ENCODE results near the gene CXorf58. TPM values are rescaled to one million over a fixed set of nuclear protein-coding genes. Genes with fewer than 3 reads are reported as not detected.
"Not testable (repeated sequence)": the region's sequence is repeated elsewhere in the genome, so short reads cannot be mapped to it uniquely, and the experiment has no call there.

Gene CXorf58
- total and polyA plus RNA-seq, 2 donors (not counting 1 experiment from before 2014, with no cell fraction given) = not detected

GRCh38 chrX:23964191-23964590 lies 56.4 kb downstream of the CXorf58 start:
- H3K4me3 ChIP-seq (replicated peaks in 1 of 4; ENCODE audit: control extremely low read depth in 1 of 4, insufficient read depth in 1 of 4, low read depth in 3 of 4, low read length in 4 of 4) = no peak overlapping the region
- H3K9me3 ChIP-seq (ENCODE audit: control insufficient read depth, insufficient read depth, low read depth, low read length) = no peaks in the 10 kb centered on the region
- H3K4me1 ChIP-seq (ENCODE audit: control insufficient read depth, extremely low read depth, insufficient read depth, low read length) = no peaks in the 10 kb centered on the region
- TF ChIP-seq EZH2 (IDR thresholded peaks at IDR 0.05; ENCODE audit: low read length, missing control alignments) = no peak
- no peak for TF ChIP-seq CTCF (conservative IDR thresholded peaks at IDR 0.05 in 1 of 2, IDR thresholded peaks at IDR 0.05 in 1 of 2; ENCODE audit: low read depth in 1 of 2, low read length in 2 of 2)
- H2AFZ ChIP-seq (ENCODE audit: low read length) = no peak overlapping the region
- H3K4me2 ChIP-seq (ENCODE audit: extremely low read depth, insufficient read depth, low read length) = no peak overlapping the region
- H4K20me1 ChIP-seq (ENCODE audit: control insufficient read depth, extremely low read depth, insufficient read depth, low read length) = no peaks in the 10 kb centered on the region
- no peaks in the 10 kb centered on the region for H3K79me2 ChIP-seq (ENCODE audit: control insufficient read depth, insufficient read depth, low read length)
- H3K27me3 ChIP-seq (ENCODE audit: control insufficient read depth, insufficient read depth, low read length) = no peaks in the 10 kb centered on the region
- H3K27ac ChIP-seq (ENCODE audit: insufficient read depth, low read length) = no peak overlapping the region
- H3K36me3 ChIP-seq (ENCODE audit: control insufficient read depth, insufficient read depth, low read length) = no peaks in the 10 kb centered on the region
- no peak overlapping the region for H3K9ac ChIP-seq (ENCODE audit: insufficient read depth, low read length)
- DNase-seq (ENCODE audit: low read depth in 2 of 2) = no peak

GRCh38 chrX:23965630-23966029 lies 57.8 kb downstream of the CXorf58 start:
- not testable (repeated sequence) for H3K4me3 ChIP-seq (replicated peaks in 1 of 4; ENCODE audit: control extremely low read depth in 1 of 4, insufficient read depth in 1 of 4, low read depth in 3 of 4, low read length in 4 of 4); H3K4me1 ChIP-seq (ENCODE audit: control insufficient read depth, extremely low read depth, insufficient read depth, low read length); DNase-seq (ENCODE audit: low read depth in 2 of 2); H3K36me3 ChIP-seq (ENCODE audit: control insufficient read depth, insufficient read depth, low read length); H3K9me3 ChIP-seq (ENCODE audit: control insufficient read depth, insufficient read depth, low read depth, low read length); H2AFZ ChIP-seq (ENCODE audit: low read length); H3K4me2 ChIP-seq (ENCODE audit: extremely low read depth, insufficient read depth, low read length); H4K20me1 ChIP-seq (ENCODE audit: control insufficient read depth, extremely low read depth, insufficient read depth, low read length); H3K9ac ChIP-seq (ENCODE audit: insufficient read depth, low read length); H3K79me2 ChIP-seq (ENCODE audit: control insufficient read depth, insufficient read depth, low read length); H3K27ac ChIP-seq (ENCODE audit: insufficient read depth, low read length); H3K27me3 ChIP-seq (ENCODE audit: control insufficient read depth, insufficient read depth, low read length)

GRCh38 chrX:23978491-23978890 lies 70.7 kb downstream of the CXorf58 start:
- TF ChIP-seq EZH2 (IDR thresholded peaks at IDR 0.05; ENCODE audit: low read length, missing control alignments) (no peak), CTCF (conservative IDR thresholded peaks at IDR 0.05 in 1 of 2, IDR thresholded peaks at IDR 0.05 in 1 of 2; ENCODE audit: low read depth in 1 of 2, low read length in 2 of 2) (no peak)
- Histone ChIP-seq H3K79me2 (ENCODE audit: control insufficient read depth, insufficient read depth, low read length) (no peaks in the 10 kb centered on the region), H3K36me3 (ENCODE audit: control insufficient read depth, insufficient read depth, low read length) (no peaks in the 10 kb centered on the region), H3K4me3 (replicated peaks in 1 of 4; ENCODE audit: control extremely low read depth in 1 of 4, insufficient read depth in 1 of 4, low read depth in 3 of 4, low read length in 4 of 4) (no peak overlapping the region), H3K9me3 (ENCODE audit: control insufficient read depth, insufficient read depth, low read depth, low read length) (no peaks in the 10 kb centered on the region), H3K4me1 (ENCODE audit: control insufficient read depth, extremely low read depth, insufficient read depth, low read length) (no peaks in the 10 kb centered on the region), H3K27ac (ENCODE audit: insufficient read depth, low read length) (no peak overlapping the region), H3K27me3 (ENCODE audit: control insufficient read depth, insufficient read depth, low read length) (no peaks in the 10 kb centered on the region), H2AFZ (ENCODE audit: low read length) (no peak overlapping the region), H4K20me1 (ENCODE audit: control insufficient read depth, extremely low read depth, insufficient read depth, low read length) (no peaks in the 10 kb centered on the region), H3K9ac (ENCODE audit: insufficient read depth, low read length) (no peak overlapping the region), H3K4me2 (ENCODE audit: extremely low read depth, insufficient read depth, low read length) (no peak overlapping the region)
- DNase-seq (ENCODE audit: low read depth in 2 of 2) = no peak

All from fibroblast of lung (primary cell).